Bronchial epithelial cell (primary cell): Measurements from ENCODE around the gene NSG2. TPM values are rescaled to one million over a fixed set of nuclear protein-coding genes. Genes with fewer than 3 reads are reported as not detected.

Source experiments
- DNase-seq: peaks from one replicate; pipeline ENCODE4 v3.0.0-alpha.2; 2010; ENCODE audit warnings: low read depth
- FAIRE-seq: peaks from 2 replicates; lab custom pipeline; 2011; peaks lifted over from hg19 to GRCh38; lab: Jason Lieb, UNC
- H3K27me3 ChIP-seq: 2 replicates; pipeline ENCODE4 v1.5.1; 2011; ENCODE audit warnings: low read length; ENCODE audit not compliant: control insufficient read depth, insufficient read depth
- H3K36me3 ChIP-seq: 2 replicates; pipeline ENCODE4 v1.5.1; 2011; ENCODE audit warnings: low read length; ENCODE audit not compliant: control insufficient read depth, insufficient read depth
- H3K4me3 ChIP-seq: 2 replicates; pipeline ENCODE4 v1.5.1; 2011; ENCODE audit warnings: mild to moderate bottlenecking, low read depth, low read length, control low read depth
- CTCF ChIP-seq: IDR thresholded peaks from 2 replicates; pipeline ENCODE4 v1.5.1; 2011; ENCODE audit warnings: mild to moderate bottlenecking, moderate library complexity, low read length, control low read depth, inconsistent platforms; ENCODE audit not compliant: insufficient read depth, severe bottlenecking
- total RNA-seq: library from RNA; depleted of rRNA; stranded (reverse); fragments of >200 nt; gene quantifications from 2 replicates; pipeline ENCODE4 v1.2.1, GENCODE V29; 2014

The NSG2 gene
- total RNA-seq, 1 donor from 2014 or later, result not detected

DNA sequence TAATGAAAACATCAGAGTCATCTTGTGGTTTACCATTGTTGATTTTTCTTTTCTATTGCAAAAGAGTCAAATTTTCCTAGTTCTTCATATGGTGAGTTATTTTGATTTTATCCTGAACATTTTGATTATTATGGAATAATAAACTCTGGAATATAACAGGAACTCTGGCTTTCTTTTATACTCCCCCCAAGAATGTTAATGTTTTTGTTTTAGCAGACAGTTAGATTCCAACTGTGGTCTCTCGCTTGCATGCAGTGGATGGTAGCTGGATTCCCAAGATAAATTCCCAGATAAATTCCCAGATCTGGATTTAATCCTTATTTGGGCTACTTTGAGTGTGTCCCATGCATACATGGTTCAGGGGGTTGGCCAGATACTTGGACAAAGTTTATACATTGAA lies 109.8 kb downstream of the NSG2 start:
- DNase-seq (no peak), FAIRE-seq (no peak)
- TF ChIP-seq CTCF, result no peak
- no peak overlapping the region for H3K4me3 ChIP-seq
- no peaks in the 10 kb centered on the region for H3K36me3 ChIP-seq
- H3K27me3 ChIP-seq, result no peaks in the 10 kb centered on the region

GRCh38 chr5:174155706-174156105 lies 110.2 kb downstream of the NSG2 start:
- no peak for TF ChIP-seq CTCF
- Histone ChIP-seq H3K4me3 (no peak overlapping the region), H3K36me3 (no peaks in the 10 kb centered on the region), H3K27me3 (no peaks in the 10 kb centered on the region)
- FAIRE-seq (no peak), DNase-seq (no peak)

DNA sequence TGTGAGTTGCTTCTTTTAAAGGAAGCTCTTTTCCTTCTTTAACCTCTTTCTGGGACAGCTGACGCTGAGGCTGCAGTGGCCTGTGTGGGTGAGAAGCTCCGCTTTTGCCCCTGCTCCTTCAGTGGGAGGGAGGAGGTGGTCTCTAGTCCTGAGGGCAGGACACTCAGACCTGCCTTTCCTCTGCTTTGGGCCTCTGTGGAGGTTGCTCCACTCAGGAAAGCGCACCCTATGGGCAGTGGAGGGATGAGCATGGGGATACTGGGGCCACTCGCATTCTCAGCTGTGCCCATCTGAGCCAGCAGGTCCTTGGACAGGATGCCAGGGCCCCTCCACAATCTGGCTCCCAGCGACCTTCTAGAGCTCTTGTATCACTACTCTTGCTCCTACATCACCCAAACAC lies 111.5 kb downstream of the NSG2 start:
- Histone ChIP-seq H3K27me3 (no peaks in the 10 kb centered on the region), H3K36me3 (no peaks in the 10 kb centered on the region)
- FAIRE-seq, result no peak

More for the DNA sequence above, 111.5 kb downstream of the NSG2 start:
- no peak for TF ChIP-seq CTCF
- no peak overlapping the region for H3K4me3 ChIP-seq
- DNase-seq, result no peak

Other genes starting within 250 kb of the NSG2 start
- gene CPEB4, start 157.4 kb upstream of the NSG2 start, total RNA-seq, result 27.9 and 38.3 TPM in 2 replicates
- under 0.01 and 0.13 TPM in 2 replicates for gene C5orf47, start 56.5 kb upstream of the NSG2 start, total RNA-seq